Endothelial cell (in vitro differentiated cells): ENCODE data around the gene CDHR2. TPM values are rescaled to one million over a fixed set of nuclear protein-coding genes. Genes with fewer than 3 reads are reported as not detected.
"Not testable (repeated sequence)": the region's sequence is repeated elsewhere in the genome, so short reads cannot be mapped to it uniquely, and the experiment has no call there.

ENCODE experiments used
- DNase-seq: peaks from one replicate; pipeline ENCODE4 v3.0.0; 2021; ENCODE audit warnings: low spot score
- H3K27ac Mint-ChIP-seq: one replicate; pipeline ENCODE4 v1.8.0; 2021; ENCODE audit warnings: mixed read lengths, inconsistent platforms; ENCODE audit not compliant: unreplicated experiment
- H3K27me3 Mint-ChIP-seq: one replicate; pipeline ENCODE4 v1.8.0; 2021; ENCODE audit warnings: mild to moderate bottlenecking, moderate library complexity, mixed read lengths, inconsistent platforms; ENCODE audit not compliant: unreplicated experiment
- H3K36me3 Mint-ChIP-seq: one replicate; pipeline ENCODE4 v1.8.0; 2021; ENCODE audit warnings: mild to moderate bottlenecking, low read depth, mixed read lengths, inconsistent platforms; ENCODE audit not compliant: unreplicated experiment
- H3K4me1 Mint-ChIP-seq: one replicate; pipeline ENCODE4 v1.8.0; 2021; ENCODE audit warnings: mild to moderate bottlenecking, mixed read lengths, inconsistent platforms; ENCODE audit not compliant: unreplicated experiment
- H3K4me3 Mint-ChIP-seq: one replicate; pipeline ENCODE4 v1.8.0; 2021; ENCODE audit warnings: mild to moderate bottlenecking, mixed read lengths, inconsistent platforms; ENCODE audit not compliant: unreplicated experiment
- H3K9me3 Mint-ChIP-seq: one replicate; pipeline ENCODE4 v1.8.0; 2021; ENCODE audit warnings: mixed read lengths, inconsistent platforms; ENCODE audit not compliant: unreplicated experiment
- CTCF ChIP-seq: fragments of 200-600 bp; sonication (generic); IDR thresholded peaks from one replicate; pipeline ENCODE4 v1.5.0; 2021; ENCODE audit warnings: antibody characterized with exemption; ENCODE audit not compliant: unreplicated experiment
- total RNA-seq: library from RNA; stranded (reverse); fragmentation: NEBNext Ultra II Directional; extraction: Animal tissue kit (Norgen Biotek cat#: 25700); gene quantifications from one replicate; pipeline ENCODE4 v1.2.1, GENCODE V29; 2021; ENCODE audit not compliant: unreplicated experiment

CDHR2 gene
- total RNA-seq, 1 donor from 2014 or later, result 0.85 TPM

GRCh38 chr5:176587398-176587797 lies 38.3 kb downstream of the CDHR2 start:
- no peak for TF ChIP-seq CTCF
- Mint-ChIP-seq H3K9me3 (no peaks in the 10 kb centered on the region), H3K4me1 (no peaks in the 10 kb centered on the region), H3K27ac (no peak overlapping the region), H3K36me3 (peaks cover 5% of the 10 kb centered on the region), H3K4me3 (no peak overlapping the region), H3K27me3 (peaks cover 6% of the 10 kb centered on the region)
- DNase-seq, result no peak

- Mint-ChIP-seq H3K27me3 (peaks cover 6% of the 10 kb centered on the region), H3K9me3 (no peaks in the 10 kb centered on the region), H3K4me3 (peak overlapping the region; percentile 12), H3K36me3 (peaks cover 5% of the 10 kb centered on the region), H3K27ac (peak overlapping the region; percentile 22), H3K4me1 (no peaks in the 10 kb centered on the region)
- DNase-seq, result no peak
- TF ChIP-seq CTCF, result no peak
Observed at GRCh38 chr5:176588297-176588696, 39.2 kb downstream of the CDHR2 start.

- H3K9me3 Mint-ChIP-seq, result no peaks in the 10 kb centered on the region
- no peak for DNase-seq
- H3K4me1 Mint-ChIP-seq, result no peaks in the 10 kb centered on the region
- no peak for TF ChIP-seq CTCF
- H3K4me3 Mint-ChIP-seq, result peak overlapping the region; percentile 66
- H3K36me3 Mint-ChIP-seq, result peaks cover 5% of the 10 kb centered on the region
- no peak overlapping the region for H3K27ac Mint-ChIP-seq
- peaks cover 9% of the 10 kb centered on the region for H3K27me3 Mint-ChIP-seq
Observed at GRCh38 chr5:176589039-176589769, 40.1 kb downstream of the CDHR2 start.

GRCh38 chr5:176590035-176590717 lies 41.0 kb downstream of the CDHR2 start:
- Mint-ChIP-seq H3K27ac (no peak overlapping the region), H3K9me3 (no peaks in the 10 kb centered on the region), H3K27me3 (peaks cover 9% of the 10 kb centered on the region), H3K36me3 (peaks cover 5% of the 10 kb centered on the region), H3K4me1 (no peaks in the 10 kb centered on the region), H3K4me3 (no peak overlapping the region)
- no peak for DNase-seq
- no peak for TF ChIP-seq CTCF

- DNase-seq, H3K4me3 Mint-ChIP-seq, H3K36me3 Mint-ChIP-seq, H3K4me1 Mint-ChIP-seq, H3K9me3 Mint-ChIP-seq, H3K27ac Mint-ChIP-seq, H3K27me3 Mint-ChIP-seq: not testable (repeated sequence)
Observed at GRCh38 chr5:176591667-176592066, 42.5 kb downstream of the CDHR2 start.
